HG03354 (cell line): Measurements from ENCODE around the gene MBNL1.

Experiments
- ATAC-seq: cut with Tn5 transposase; IDR thresholded peaks from one replicate; pipeline ENCODE4 v1.9.1; 2021; ENCODE audit warnings: mild to moderate bottlenecking; ENCODE audit not compliant: unreplicated experiment, poor library complexity, severe bottlenecking

MBNL1 gene

GRCh38 chr3:152309535-152310307 lies 41.0 kb downstream of the MBNL1 start:
- ATAC-seq, result no peak

- ATAC-seq, result no peak
Observed at GRCh38 chr3:152313430-152313829, 44.7 kb downstream of the MBNL1 start.

GRCh38 chr3:152313914-152314313 lies 45.2 kb downstream of the MBNL1 start:
- no peak for ATAC-seq

GRCh38 chr3:152314677-152315353 lies 46.1 kb downstream of the MBNL1 start:
- no peak for ATAC-seq

GRCh38 chr3:152315623-152316022 lies 46.9 kb downstream of the MBNL1 start:
- no peak for ATAC-seq

GRCh38 chr3:152316318-152316717 lies 47.6 kb downstream of the MBNL1 start:
- ATAC-seq, result no peak

- no peak for ATAC-seq
Observed at GRCh38 chr3:152317184-152317583, 48.5 kb downstream of the MBNL1 start.

- ATAC-seq, result no peak
Observed at GRCh38 chr3:152317956-152318355, 49.2 kb downstream of the MBNL1 start.

GRCh38 chr3:152318512-152318911 lies 49.8 kb downstream of the MBNL1 start:
- ATAC-seq, result no peak

- no peak for ATAC-seq
Observed at GRCh38 chr3:152319256-152319655, 50.5 kb downstream of the MBNL1 start.

GRCh38 chr3:152319831-152320617 lies 51.3 kb downstream of the MBNL1 start:
- ATAC-seq, result no peak

- ATAC-seq, result no peak
Observed at GRCh38 chr3:152321200-152321954, 52.6 kb downstream of the MBNL1 start.

- no peak for ATAC-seq
Observed at GRCh38 chr3:152321955-152322377, 53.2 kb downstream of the MBNL1 start.

- peak; percentile 62 for ATAC-seq
Observed at GRCh38 chr3:152322756-152323155, 54.0 kb downstream of the MBNL1 start.

GRCh38 chr3:152323834-152324233 lies 55.1 kb downstream of the MBNL1 start:
- peak; percentile 85 for ATAC-seq

- ATAC-seq, result no peak
Observed at GRCh38 chr3:152325136-152325535, 56.4 kb downstream of the MBNL1 start.

GRCh38 chr3:152327203-152327602 lies 58.5 kb downstream of the MBNL1 start:
- no peak for ATAC-seq

GRCh38 chr3:152328841-152329240 lies 60.1 kb downstream of the MBNL1 start:
- ATAC-seq, result no peak

- ATAC-seq, result no peak
Observed at GRCh38 chr3:152330559-152330958, 61.8 kb downstream of the MBNL1 start.

GRCh38 chr3:152331018-152331541 lies 62.4 kb downstream of the MBNL1 start:
- no peak for ATAC-seq
